ENCODE results near the gene PDE11A.
"Not testable (repeated sequence)": the region's sequence is repeated elsewhere in the genome, so short reads cannot be mapped to it uniquely, and the experiment has no call there.

Gene PDE11A

DNA sequence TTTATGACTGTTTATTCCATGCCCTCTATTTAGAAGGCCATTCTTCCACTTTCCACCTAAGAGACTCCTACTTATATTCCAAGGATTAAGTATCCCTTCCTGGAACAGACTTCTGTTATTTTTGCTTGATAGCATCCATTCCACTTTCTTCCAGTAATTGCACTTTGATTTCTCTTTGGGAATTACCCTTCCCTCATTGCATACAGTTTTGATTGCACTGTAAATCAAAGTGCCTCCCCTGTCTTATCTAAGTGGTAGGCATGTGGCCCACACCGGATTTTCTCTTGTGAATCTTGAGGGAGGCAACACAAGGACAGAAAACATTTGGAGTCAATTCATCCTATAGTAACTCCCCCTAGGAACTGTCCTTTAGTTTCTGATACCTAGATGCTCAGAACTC, 120.4 kb downstream of the PDE11A start:
- no peak for DNase-seq
- Histone ChIP-seq H3K36me3 (no peaks in the 10 kb centered on the region), H3K4me3 (ENCODE audit: low read depth, low read length) (no peak overlapping the region), H3K27ac (no peak overlapping the region), H3K9me3 (ENCODE audit: severe bottlenecking) (no peaks in the 10 kb centered on the region), H3K27me3 (ENCODE audit: insufficient read depth, low read depth, severe bottlenecking) (no peaks in the 10 kb centered on the region)
- TF ChIP-seq, protein P1, sequence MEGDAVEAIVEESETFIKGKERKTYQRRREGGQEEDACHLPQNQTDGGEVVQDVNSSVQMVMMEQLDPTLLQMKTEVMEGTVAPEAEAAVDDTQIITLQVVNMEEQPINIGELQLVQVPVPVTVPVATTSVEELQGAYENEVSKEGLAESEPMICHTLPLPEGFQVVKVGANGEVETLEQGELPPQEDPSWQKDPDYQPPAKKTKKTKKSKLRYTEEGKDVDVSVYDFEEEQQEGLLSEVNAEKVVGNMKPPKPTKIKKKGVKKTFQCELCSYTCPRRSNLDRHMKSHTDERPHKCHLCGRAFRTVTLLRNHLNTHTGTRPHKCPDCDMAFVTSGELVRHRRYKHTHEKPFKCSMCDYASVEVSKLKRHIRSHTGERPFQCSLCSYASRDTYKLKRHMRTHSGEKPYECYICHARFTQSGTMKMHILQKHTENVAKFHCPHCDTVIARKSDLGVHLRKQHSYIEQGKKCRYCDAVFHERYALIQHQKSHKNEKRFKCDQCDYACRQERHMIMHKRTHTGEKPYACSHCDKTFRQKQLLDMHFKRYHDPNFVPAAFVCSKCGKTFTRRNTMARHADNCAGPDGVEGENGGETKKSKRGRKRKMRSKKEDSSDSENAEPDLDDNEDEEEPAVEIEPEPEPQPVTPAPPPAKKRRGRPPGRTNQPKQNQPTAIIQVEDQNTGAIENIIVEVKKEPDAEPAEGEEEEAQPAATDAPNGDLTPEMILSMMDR (IDR thresholded peaks at IDR 0.05; ENCODE audit: low read depth, low read length): no peak

DNA sequence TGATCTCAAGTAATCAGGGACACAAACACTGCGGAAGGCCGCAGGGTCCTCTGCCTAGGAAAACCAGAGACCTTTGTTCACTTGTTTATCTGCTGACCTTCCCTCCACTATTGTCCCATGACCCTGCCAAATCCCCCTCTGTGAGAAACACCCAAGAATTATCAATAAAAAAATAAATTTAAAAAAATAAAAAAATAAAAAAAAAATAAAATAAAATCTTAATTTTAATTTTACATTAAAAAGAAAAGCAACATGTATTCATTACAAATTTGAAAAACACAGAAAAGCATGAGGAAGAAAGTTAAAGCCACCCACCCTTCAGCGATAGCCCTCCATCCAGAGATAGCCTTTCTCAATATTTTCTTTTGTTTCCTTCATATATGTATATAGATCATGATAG, 125.0 kb downstream of the PDE11A start:
- not testable (repeated sequence) for H3K27ac ChIP-seq; H3K9me3 ChIP-seq (ENCODE audit: severe bottlenecking); H3K36me3 ChIP-seq; DNase-seq; H3K4me3 ChIP-seq (ENCODE audit: low read depth, low read length); H3K27me3 ChIP-seq (ENCODE audit: insufficient read depth, low read depth, severe bottlenecking)

DNA sequence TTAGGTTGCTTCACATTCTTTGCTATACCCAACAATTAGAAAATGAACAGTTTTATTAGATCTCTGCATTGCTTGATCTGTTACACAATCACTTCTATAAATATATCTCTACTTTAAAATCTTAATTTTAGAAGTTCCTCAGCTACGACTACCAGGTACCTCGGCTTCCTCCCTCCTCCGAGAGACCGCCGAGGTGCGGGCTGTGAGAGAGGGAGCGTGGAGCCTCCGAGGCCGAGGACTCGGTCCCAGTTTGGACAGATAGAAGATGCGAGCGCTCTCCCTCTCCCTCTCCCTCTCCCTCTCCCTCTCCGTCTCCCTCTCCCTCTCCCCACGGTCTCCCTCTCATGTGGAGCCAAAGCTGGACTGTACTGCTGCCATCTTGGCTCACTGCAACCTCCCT, 128.0 kb downstream of the PDE11A start:
- not testable (repeated sequence) for H3K27me3 ChIP-seq (ENCODE audit: insufficient read depth, low read depth, severe bottlenecking); H3K4me3 ChIP-seq (ENCODE audit: low read depth, low read length); H3K27ac ChIP-seq; DNase-seq; H3K9me3 ChIP-seq (ENCODE audit: severe bottlenecking); H3K36me3 ChIP-seq

DNA sequence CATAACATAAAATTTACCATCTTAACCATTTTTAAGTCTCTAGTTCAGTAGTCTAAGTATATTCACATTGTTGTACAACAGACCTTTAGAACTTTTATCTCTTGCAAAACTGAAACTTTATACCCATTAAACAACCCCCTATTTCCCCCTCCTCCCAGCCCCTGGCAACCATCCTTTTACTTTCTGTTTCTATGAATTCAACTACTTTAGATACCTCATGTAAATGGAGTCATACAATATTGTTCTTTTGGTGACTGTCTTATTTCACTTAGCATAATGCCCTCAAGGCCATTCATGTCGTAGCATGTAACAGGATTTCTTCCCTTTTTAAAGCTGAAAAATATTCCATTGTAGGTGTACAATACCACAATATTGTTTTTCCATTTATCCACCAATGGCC, 129.8 kb downstream of the PDE11A start:
- H3K9me3 ChIP-seq (ENCODE audit: severe bottlenecking): no peaks in the 10 kb centered on the region
- TF ChIP-seq, protein P1 (IDR thresholded peaks at IDR 0.05; ENCODE audit: low read depth, low read length): no peak
- H3K27me3 ChIP-seq (ENCODE audit: insufficient read depth, low read depth, severe bottlenecking): no peaks in the 10 kb centered on the region
- no peaks in the 10 kb centered on the region for H3K36me3 ChIP-seq
- no peak overlapping the region for H3K4me3 ChIP-seq (ENCODE audit: low read depth, low read length)
- H3K27ac ChIP-seq: no peak overlapping the region
- DNase-seq: no peak

DNA sequence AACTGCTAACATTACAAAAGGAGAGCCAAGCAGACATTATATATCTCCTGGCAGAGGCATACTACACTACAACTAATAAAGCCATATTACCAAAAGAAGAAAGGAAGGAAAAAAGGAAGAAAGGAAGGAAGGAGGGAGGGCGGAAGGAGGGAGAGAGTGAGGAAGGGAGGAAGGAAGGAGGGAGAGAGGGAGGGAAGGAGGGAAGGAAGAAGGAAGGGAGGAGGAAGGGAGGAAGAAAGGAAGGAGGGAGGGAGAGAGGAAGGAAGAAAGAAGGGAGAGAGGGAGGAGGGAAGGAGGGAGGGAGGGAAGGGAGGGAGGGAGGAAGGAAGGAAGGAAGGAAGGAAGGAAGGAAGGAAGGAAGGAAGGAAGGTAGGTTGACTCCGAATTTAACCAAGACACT, 133.4 kb downstream of the PDE11A start:
- Histone ChIP-seq H3K36me3 (no peaks in the 10 kb centered on the region), H3K9me3 (ENCODE audit: severe bottlenecking) (no peaks in the 10 kb centered on the region), H3K27ac (no peak overlapping the region), H3K27me3 (ENCODE audit: insufficient read depth, low read depth, severe bottlenecking) (no peaks in the 10 kb centered on the region), H3K4me3 (ENCODE audit: low read depth, low read length) (no peak overlapping the region)
- TF ChIP-seq, protein P1 (IDR thresholded peaks at IDR 0.05; ENCODE audit: low read depth, low read length): no peak
- no peak for DNase-seq

DNA sequence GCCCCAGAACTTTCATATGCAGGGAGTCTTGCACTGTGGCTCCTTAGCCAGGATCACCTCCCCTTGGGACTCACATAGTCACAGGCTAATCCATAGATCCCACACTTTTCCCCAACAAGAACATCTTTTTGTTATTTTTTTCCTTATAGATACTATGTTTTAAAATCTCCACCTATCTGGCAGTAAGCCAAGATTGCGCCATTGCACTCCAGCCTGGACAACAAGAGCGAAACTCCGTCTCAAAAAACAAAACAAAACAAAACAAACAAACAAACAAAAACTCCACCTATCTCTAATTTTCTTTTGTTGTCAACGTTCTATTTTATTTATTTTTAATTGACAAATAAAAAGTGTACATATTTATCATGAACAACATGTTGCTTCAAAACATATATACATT, 141.7 kb downstream of the PDE11A start:
- no peaks in the 10 kb centered on the region for H3K36me3 ChIP-seq
- H3K9me3 ChIP-seq (ENCODE audit: severe bottlenecking): no peaks in the 10 kb centered on the region
- H3K27me3 ChIP-seq (ENCODE audit: insufficient read depth, low read depth, severe bottlenecking): no peaks in the 10 kb centered on the region
- H3K4me3 ChIP-seq (ENCODE audit: low read depth, low read length): no peak overlapping the region
- no peak overlapping the region for H3K27ac ChIP-seq
- TF ChIP-seq, protein P1 (IDR thresholded peaks at IDR 0.05; ENCODE audit: low read depth, low read length): no peak
- DNase-seq: no peak

DNA sequence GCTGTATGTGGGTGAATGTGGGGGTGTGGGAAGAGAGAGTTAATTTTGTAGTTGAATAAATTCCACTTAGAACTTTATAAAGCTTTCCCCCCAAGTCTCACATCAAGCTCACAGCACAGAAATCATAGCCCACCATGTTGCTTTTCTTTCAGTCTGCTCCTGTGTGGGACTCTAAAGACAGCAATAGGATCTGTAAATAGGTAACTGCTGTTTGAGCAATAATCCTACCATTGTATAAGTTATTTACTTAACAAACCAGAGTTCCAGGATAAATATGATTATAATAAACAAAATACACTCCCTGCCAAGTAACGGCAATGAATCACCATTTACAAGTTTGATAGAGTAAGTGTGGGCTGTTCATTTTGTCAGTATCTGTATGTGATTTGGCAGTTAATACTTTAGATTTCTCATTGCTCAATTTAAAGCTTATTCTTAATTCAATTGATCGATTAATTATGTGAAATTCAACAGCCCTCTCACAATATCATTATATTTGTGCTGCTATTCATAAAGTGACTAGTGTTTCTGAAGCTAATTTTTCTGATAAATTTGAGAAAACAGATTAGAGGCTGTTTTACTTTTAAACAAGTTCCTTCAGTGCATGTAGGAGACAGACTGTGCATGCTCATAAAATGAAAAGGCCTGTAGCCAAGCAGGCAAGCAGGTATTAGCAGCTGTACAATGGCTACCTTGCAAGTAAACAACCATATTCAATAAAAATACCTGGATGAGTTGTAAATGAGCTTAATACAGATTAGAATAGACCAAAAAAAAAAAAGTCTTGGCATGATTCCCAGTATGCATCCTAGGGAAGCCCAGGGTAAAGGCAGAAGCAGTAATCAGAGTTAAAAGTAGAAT, 142.7 kb downstream of the PDE11A start:
- DNase-seq: no peak
- Histone ChIP-seq H3K27ac (no peak overlapping the region), H3K27me3 (ENCODE audit: insufficient read depth, low read depth, severe bottlenecking) (no peaks in the 10 kb centered on the region), H3K9me3 (ENCODE audit: severe bottlenecking) (no peaks in the 10 kb centered on the region), H3K36me3 (no peaks in the 10 kb centered on the region), H3K4me3 (ENCODE audit: low read depth, low read length) (no peak overlapping the region)
- TF ChIP-seq, protein P1 (IDR thresholded peaks at IDR 0.05; ENCODE audit: low read depth, low read length): no peak

Data from WERI-Rb-1 (cell line).